T1000 (cell line): ENCODE results near the gene RBM25.
"Not testable (repeated sequence)": the region's sequence is repeated elsewhere in the genome, so short reads cannot be mapped to it uniquely, and the experiment has no call there.

ENCODE experiments used
- DNase-seq: peaks from one replicate; lab custom pipeline; 2025; ENCODE audit warnings: mixed read lengths; lab: John Stamatoyannopoulos, UW

Gene RBM25

DNA sequence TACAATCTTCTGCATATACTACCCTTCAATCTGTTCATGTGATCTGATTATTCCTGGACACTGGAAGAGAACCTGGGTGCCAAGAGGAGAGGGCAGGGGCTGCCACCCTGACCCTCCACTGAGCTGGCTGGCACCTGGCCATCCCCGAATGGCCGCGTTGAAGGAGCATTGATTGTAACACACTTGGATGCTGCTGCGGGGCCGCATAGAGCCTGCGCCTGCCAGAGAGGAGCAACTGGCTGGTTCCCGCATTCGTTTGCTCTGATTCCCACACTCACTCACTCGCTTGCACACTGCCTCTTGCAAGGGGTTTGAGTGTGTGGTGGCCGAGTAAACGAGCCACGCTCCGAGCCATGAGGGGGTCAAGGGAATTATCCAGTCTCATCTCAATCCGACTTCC lies 110.4 kb downstream of the RBM25 start:
- DNase-seq, result no peak

GRCh38 chr14:73169855-73170254 lies 111.5 kb downstream of the RBM25 start:
- not testable (repeated sequence) for DNase-seq

DNA sequence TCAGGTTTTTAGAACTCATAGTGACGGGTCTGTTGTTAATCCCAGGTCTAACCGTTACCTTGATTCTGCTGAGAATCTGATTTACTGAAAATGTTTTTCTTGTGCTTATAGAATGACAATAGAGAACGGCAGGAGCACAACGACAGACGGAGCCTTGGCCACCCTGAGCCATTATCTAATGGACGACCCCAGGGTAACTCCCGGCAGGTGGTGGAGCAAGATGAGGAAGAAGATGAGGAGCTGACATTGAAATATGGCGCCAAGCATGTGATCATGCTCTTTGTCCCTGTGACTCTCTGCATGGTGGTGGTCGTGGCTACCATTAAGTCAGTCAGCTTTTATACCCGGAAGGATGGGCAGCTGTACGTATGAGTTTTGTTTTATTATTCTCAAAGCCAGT lies 112.4 kb downstream of the RBM25 start:
- DNase-seq, result no peak

DNA sequence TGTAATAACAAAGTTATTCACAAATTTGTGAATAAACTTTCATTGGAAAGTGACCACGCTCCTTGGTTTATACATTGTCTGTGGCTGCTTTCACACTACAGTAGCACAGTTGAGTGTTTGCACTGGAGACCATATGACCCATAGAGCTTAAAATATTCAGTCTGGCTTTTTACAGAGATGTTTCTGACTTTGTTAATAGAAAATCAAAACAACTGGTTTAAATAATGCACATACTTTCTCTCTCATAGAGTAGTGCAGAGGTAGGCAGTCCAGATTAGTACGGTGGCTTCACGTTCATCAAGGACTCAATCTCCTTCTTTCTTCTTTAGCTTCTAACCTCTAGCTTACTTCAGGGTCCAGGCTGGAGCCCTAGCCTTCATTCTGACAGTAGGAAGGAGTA lies 114.2 kb downstream of the RBM25 start:
- DNase-seq, result no peak

DNA sequence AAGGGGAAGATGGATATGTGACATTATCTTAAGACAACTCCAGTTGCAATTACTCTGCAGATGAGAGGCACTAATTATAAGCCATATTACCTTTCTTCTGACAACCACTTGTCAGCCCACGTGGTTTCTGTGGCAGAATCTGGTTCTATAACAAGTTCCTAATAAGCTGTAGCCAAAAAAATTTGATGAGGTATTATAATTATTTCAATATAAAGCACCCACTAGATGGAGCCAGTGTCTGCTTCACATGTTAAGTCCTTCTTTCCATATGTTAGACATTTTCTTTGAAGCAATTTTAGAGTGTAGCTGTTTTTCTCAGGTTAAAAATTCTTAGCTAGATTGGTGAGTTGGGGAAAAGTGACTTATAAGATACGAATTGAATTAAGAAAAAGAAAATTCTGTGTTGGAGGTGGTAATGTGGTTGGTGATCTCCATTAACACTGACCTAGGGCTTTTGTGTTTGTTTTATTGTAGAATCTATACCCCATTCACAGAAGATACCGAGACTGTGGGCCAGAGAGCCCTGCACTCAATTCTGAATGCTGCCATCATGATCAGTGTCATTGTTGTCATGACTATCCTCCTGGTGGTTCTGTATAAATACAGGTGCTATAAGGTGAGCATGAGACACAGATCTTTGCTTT lies 114.9 kb downstream of the RBM25 start:
- no peak for DNase-seq
